A549 (cell line): ENCODE data around the gene RIPPLY1. TPM values are rescaled to one million over a fixed set of nuclear protein-coding genes. Genes with fewer than 3 reads are reported as not detected.

Experiments
- ATAC-seq, 2 experiments: fragments of 200-7000 bp in 1 of 2; fragments of >200 bp in 1 of 2; cut with Nextera tagmentation in 1 of 2; cut with Tn5 transposase in 1 of 2; 3 replicates each; pipeline versions ENCODE4 v1.8.0 to v1.9.1; 2018 to 2020; ENCODE audit warnings: mild to moderate bottlenecking in 1 of 2, moderate library complexity in 1 of 2
- CTCF ChIA-PET: fragments of 300-600 bp; sonication (Branson Sonifier 250); formaldehyde crosslinking; extraction: SDS; loops from one replicate; lab custom pipeline; 2021; ENCODE audit warnings: antibody characterized with exemption, inconsistent platforms; lab: Yijun Ruan, JAX
- POLR2A ChIA-PET: fragments of 350-600 bp; formaldehyde crosslinking; extraction: SDS; loops from one replicate; lab custom pipeline; 2021; ENCODE audit warnings: antibody characterized with exemption, inconsistent platforms; lab: Yijun Ruan, JAX
- DNase-seq, 2 experiments: peaks; one replicate each; pipeline versions ENCODE4 v3.0.0 to v3.0.0-alpha.2; 2011 to 2016; ENCODE audit warnings: low read depth in 1 of 2, low spot score in 1 of 2
- FAIRE-seq: peaks from 2 replicates; lab custom pipeline; 2011; peaks lifted over from hg19 to GRCh38; lab: Jason Lieb, UNC
- H3K27ac ChIP-seq, 2 experiments: fragments of >200 bp; sonication (Bioruptor Twin); formaldehyde crosslinking; 3 replicates each; pipeline ENCODE4 v1.5.1; 2016 to 2017
- H3K4me1 ChIP-seq: fragments of >200 bp; sonication (Bioruptor Twin); formaldehyde crosslinking; 3 replicates; pipeline ENCODE4 v1.6.1; 2016
- H3K4me2 ChIP-seq: fragments of >200 bp; sonication (Bioruptor Twin); formaldehyde crosslinking; 3 replicates; pipeline ENCODE4 v1.6.1; 2016
- H3K4me3 ChIP-seq: fragments of >200 bp; sonication (Bioruptor Twin); formaldehyde crosslinking; 3 replicates; pipeline ENCODE4 v1.5.1; 2016
- H3K9me3 ChIP-seq: fragments of >200 bp; sonication (Bioruptor Twin); formaldehyde crosslinking; 3 replicates; pipeline ENCODE4 v1.6.1; 2016
- BHLHE40 ChIP-seq: IDR thresholded peaks from 2 replicates; pipeline ENCODE4 v1.6.1; 2012; ENCODE audit warnings: low read depth, low read length, inconsistent platforms
- CBX8 ChIP-seq: fragments of 200-600 bp; sonication (generic); IDR thresholded peaks from 2 replicates; pipeline ENCODE4 v1.6.1; 2016
- CEBPB ChIP-seq, 2 experiments: fragments of >200 bp in 1 of 2; sonication (Bioruptor Twin) in 1 of 2; formaldehyde crosslinking in 1 of 2; IDR thresholded peaks; 2 replicates each; pipeline ENCODE4 v1.6.1; 2012 to 2016
- EHMT2 ChIP-seq: fragments of 200-600 bp; sonication (generic); IDR thresholded peaks from 2 replicates; pipeline ENCODE4 v1.6.1; 2016; ENCODE audit warnings: antibody characterized with exemption, low read depth, mild to moderate bottlenecking, moderate library complexity
- FOSL2 ChIP-seq, 2 experiments: fragments of 450-650 bp in 1 of 2; fragments of >200 bp in 1 of 2; sonication (Bioruptor Twin) in 1 of 2; formaldehyde crosslinking; IDR thresholded peaks; 2 replicates each; pipeline versions ENCODE4 v1.5.0 to v1.6.1; 2016 to 2020; ENCODE audit warnings: mild to moderate bottlenecking in 1 of 2, moderate library complexity in 1 of 2
- HEYL ChIP-seq: fragments of 250-450 bp; sonication (Bioruptor Pico); IDR thresholded peaks from 2 replicates; pipeline ENCODE4 v1.8.0; 2021; ENCODE audit warnings: mild to moderate bottlenecking, moderate library complexity
- HMGXB4 ChIP-seq: fragments of 250-450 bp; sonication (Bioruptor Pico); IDR thresholded peaks from 2 replicates; pipeline ENCODE4 v1.5.0; 2021; ENCODE audit warnings: mild to moderate bottlenecking, moderate library complexity, borderline replicate concordance
- HOXA7 ChIP-seq: fragments of 250-450 bp; sonication (Bioruptor Pico); IDR thresholded peaks from 2 replicates; pipeline ENCODE4 v1.5.0; 2020; ENCODE audit warnings: mild to moderate bottlenecking, moderate library complexity
- HOXB13 ChIP-seq: fragments of 250-450 bp; sonication (Bioruptor Pico); IDR thresholded peaks from 2 replicates; pipeline ENCODE4 v1.5.0; 2020; ENCODE audit warnings: low read depth, mild to moderate bottlenecking, moderate library complexity
- JUN ChIP-seq, 2 experiments: fragments of >200 bp; sonication (Bioruptor Twin); formaldehyde crosslinking; IDR thresholded peaks; 2 replicates in 1 of 2; 3 replicates in 1 of 2; pipeline ENCODE4 v1.6.1; 2016 to 2017
- KDM5A ChIP-seq: fragments of 200-600 bp; sonication (generic); IDR thresholded peaks from 2 replicates; pipeline ENCODE4 v1.6.1; 2016; ENCODE audit warnings: antibody characterized with exemption, mild to moderate bottlenecking
- MAFK ChIP-seq: fragments of 450-650 bp; IDR thresholded peaks from 2 replicates; pipeline ENCODE4 v1.6.1; 2014; ENCODE audit not compliant: partially characterized antibody
- MAZ ChIP-seq: fragments of 150-350 bp; IDR thresholded peaks from 2 replicates; pipeline ENCODE4 v1.6.1; 2014; ENCODE audit warnings: antibody characterized with exemption, low read depth, low read length, borderline replicate concordance
- MYC ChIP-seq: IDR thresholded peaks from 2 replicates; pipeline ENCODE4 v1.6.1; 2012; ENCODE audit warnings: mild to moderate bottlenecking, inconsistent platforms, low read length, improper control_type of control experiment, borderline replicate concordance
- RAD21 ChIP-seq, 2 experiments: fragments of >200 bp in 1 of 2; sonication (Bioruptor Twin) in 1 of 2; formaldehyde crosslinking in 1 of 2; IDR thresholded peaks in 1 of 2; conservative IDR thresholded peaks in 1 of 2; 2 replicates in 1 of 2; 3 replicates in 1 of 2; pipeline ENCODE4 v1.6.1; 2012 to 2018; ENCODE audit warnings: inconsistent platforms in 1 of 2
- RARB ChIP-seq: fragments of 250-450 bp; sonication (Bioruptor Pico); IDR thresholded peaks from 2 replicates; pipeline ENCODE4 v1.8.0; 2021; ENCODE audit warnings: mild to moderate bottlenecking, moderate library complexity
- RFX5 ChIP-seq: fragments of 450-650 bp; IDR thresholded peaks from 2 replicates; pipeline ENCODE4 v1.7.1; 2014; ENCODE audit warnings: antibody characterized with exemption, mild to moderate bottlenecking, moderate library complexity
- RNF2 ChIP-seq: fragments of 200-600 bp; sonication (generic); IDR thresholded peaks from 2 replicates; pipeline ENCODE4 v1.6.1; 2016; ENCODE audit warnings: low read depth, mild to moderate bottlenecking, antibody characterized with exemption, moderate library complexity, borderline replicate concordance
- SREBF2 ChIP-seq: fragments of 450-650 bp; IDR thresholded peaks from 2 replicates; pipeline ENCODE4 v1.6.1; 2014; ENCODE audit warnings: mild to moderate bottlenecking, moderate library complexity
- TFCP2L1 ChIP-seq: fragments of 250-450 bp; sonication (Bioruptor Pico); IDR thresholded peaks from 2 replicates; pipeline ENCODE4 v1.5.0; 2021; ENCODE audit warnings: mild to moderate bottlenecking
- USF2 ChIP-seq: fragments of 450-650 bp; IDR thresholded peaks from 2 replicates; pipeline ENCODE4 v1.6.1; 2014; ENCODE audit warnings: antibody characterized with exemption
- ZC3H11A ChIP-seq: fragments of 450-650 bp; IDR thresholded peaks from 2 replicates; pipeline ENCODE4 v1.6.1; 2014; ENCODE audit warnings: antibody characterized with exemption, mild to moderate bottlenecking
- ZFP36 ChIP-seq: fragments of 450-650 bp; IDR thresholded peaks from 2 replicates; pipeline ENCODE4 v1.6.1; 2014; ENCODE audit warnings: borderline replicate concordance; ENCODE audit not compliant: partially characterized antibody
- ZNF302 ChIP-seq: fragments of 250-450 bp; sonication (Bioruptor Pico); IDR thresholded peaks from 2 replicates; pipeline ENCODE4 v1.9.0; 2021; ENCODE audit warnings: inconsistent platforms, mild to moderate bottlenecking, moderate library complexity
- WGBS: methylation state at CpG from one replicate; pipeline ENCODE4 v1.1.6; 2017; ENCODE audit errors: missing lambda C conversion rate; 5-methylcytosine and 5-hydroxymethylcytosine counted together
- polyA plus RNA-seq, 4 experiments: library from polyadenylated mRNA; depleted of rRNA in 3 of 4; stranded (reverse); fragments of >200 nt; fragmentation: RNase III in 1 of 4; extraction: RNeasy Plus Mini Kit Qiagen cat#74134 plus additional on column Dnase treatment in 1 of 4; gene quantifications; 2 replicates in 3 of 4; 3 replicates in 1 of 4; pipeline ENCODE4 v1.2.3, GENCODE V29; 2011 to 2017

The RIPPLY1 gene
- polyA plus RNA-seq, 2 of the 4 experiments (the other 2 are of a cell fraction): 0.14 to 0.17 TPM

GRCh38 chrX:106901781-106902219 is 1.3 kb downstream of the RIPPLY1 start:
- 93% methylated on average over 2 of the region's 4 CpGs for WGBS
- Histone ChIP-seq H3K4me2 (no peak overlapping the region), H3K27ac (peak overlapping the region; percentile 33 to 88; a peak in 5 of 6 replicates)
- CTCF ChIA-PET: interaction anchor here (0.6 to 7.7 kb wide), 7 partner anchors 10 to 84 kb away, joined by 3 to 94 read pairs (median 4); no protein-coding TSS in a partner anchor
- no peak for DNase-seq
- POLR2A ChIA-PET: no interaction called here
- TF ChIP-seq ZNF302 (CRISPR knock-in tag) (no peak), HOXB13 (CRISPR knock-in tag) (no peak), MAZ (no peak)
- TF ChIP-seq, all 56 proteins: peak for 0
- FAIRE-seq: no peak
- Histone ChIP-seq H3K9me3 (no peaks in the 10 kb centered on the region), H3K4me1 (peaks cover 38% of the 10 kb centered on the region), H3K4me3 (no peak overlapping the region)
- no peak for ATAC-seq

GRCh38 chrX:106901341-106901740 is 1.8 kb downstream of the RIPPLY1 start:
- no peak overlapping the region for H3K4me3 ChIP-seq
- ChIA-PET POLR2A (no interaction called here), CTCF (interaction anchor here (0.6 to 7.7 kb wide), 8 partner anchors 10 to 97 kb away, joined by 3 to 94 read pairs (median 4); no protein-coding TSS in a partner anchor)
- no peaks in the 10 kb centered on the region for H3K9me3 ChIP-seq
- no peak for DNase-seq
- 100% methylated on average over 3 of the region's 3 CpGs for WGBS
- peaks cover 39% of the 10 kb centered on the region for H3K4me1 ChIP-seq
- no peak for FAIRE-seq
- peak overlapping the region; percentile 33 to 88; a peak in 5 of 6 replicates for H3K27ac ChIP-seq
- TF ChIP-seq JUN (IDR thresholded peaks at IDR 0.05): no peak
- no peak for TF ChIP-seq HEYL
- TF ChIP-seq RFX5: no peak
- no peak for TF ChIP-seq RNF2
- no peak for TF ChIP-seq HMGXB4 (CRISPR knock-in tag)
- TF ChIP-seq TFCP2L1 (CRISPR knock-in tag): no peak
- no peak for ATAC-seq
- no peak overlapping the region for H3K4me2 ChIP-seq

- WGBS: 36% methylated on average over 1 of the region's 1 CpG
- ATAC-seq: no peak
- CTCF ChIA-PET: interaction anchor here (0.7 to 7.7 kb wide), 10 partner anchors 11 to 125 kb away, joined by 3 to 94 read pairs (median 7); partner anchors contain the start of gene CLDN2
These were observed 3.3 kb downstream of the RIPPLY1 start for GRCh38 chrX:106899841-106900240.

More at GRCh38 chrX:106899841-106900240, 3.3 kb downstream of the RIPPLY1 start:
- Histone ChIP-seq H3K4me2 (0 out of 3 replicates have a peak overlapping the region, but pooled peaks have one; percentile 19), H3K4me3 (no peak overlapping the region), H3K4me1 (peaks cover 54% of the 10 kb centered on the region), H3K27ac (peak overlapping the region; percentile 88 to 90), H3K9me3 (no peaks in the 10 kb centered on the region)
- DNase-seq: no peak
- FAIRE-seq: no peak
- TF ChIP-seq FOSL2 (IDR thresholded peaks at IDR 0.05): no peak
- TF ChIP-seq FOSL2 (CRISPR knock-in tag; IDR thresholded peaks at IDR 0.05): no peak
- no peak for TF ChIP-seq BHLHE40
- no peak for TF ChIP-seq MAFK
- no peak for TF ChIP-seq SREBF2
- no peak for TF ChIP-seq CBX8
- no peak for TF ChIP-seq MYC
- TF ChIP-seq CEBPB (IDR thresholded peaks at IDR 0.05): no peak
- TF ChIP-seq ZC3H11A: no peak
- no peak for TF ChIP-seq KDM5A
- TF ChIP-seq RARB (CRISPR knock-in tag): no peak
- no peak for TF ChIP-seq HEYL
- TF ChIP-seq MAZ: no peak
- no peak for TF ChIP-seq EHMT2
- TF ChIP-seq RAD21 (conservative IDR thresholded peaks at IDR 0.05 in 1 of 2, IDR thresholded peaks at IDR 0.05 in 1 of 2): no peak
- TF ChIP-seq USF2: no peak
- no peak for TF ChIP-seq ZFP36
- TF ChIP-seq HOXA7: no peak
- POLR2A ChIA-PET: no interaction called here
